Stimulated activated CD8-positive, alpha-beta memory T cell treated with anti-CD3 and anti-CD28 coated beads, Interleukin-7, amount 100 ng/mL, for 1 hour (primary cell): ENCODE data around the gene FCHSD2.

Experiments
- DNase-seq, 2 donors: peaks; one replicate each; pipeline ENCODE4 v3.0.0-alpha.2; 2020; ENCODE audit warnings: low read depth in 2 of 2

Gene FCHSD2

DNA sequence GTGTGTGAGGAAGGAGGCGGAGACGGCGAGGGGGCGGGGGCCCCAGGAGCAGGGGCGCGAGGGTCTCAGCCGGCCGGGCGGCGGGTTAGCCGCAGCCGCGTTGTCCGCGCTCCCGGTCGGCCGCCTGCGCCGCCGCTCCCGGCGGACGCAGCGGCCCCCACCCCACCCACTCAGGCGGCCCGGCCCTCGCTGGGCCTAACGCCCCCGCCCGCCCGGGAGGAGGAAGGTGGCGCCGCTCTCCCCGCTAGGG lies at the start of gene FCHSD2:
TSS of gene FCHSD2 (minus strand) at position 191 of the 250 bp plus-strand sequence. CDS start 441 bp downstream, outside the sequence.
- no peak for DNase-seq

DNA sequence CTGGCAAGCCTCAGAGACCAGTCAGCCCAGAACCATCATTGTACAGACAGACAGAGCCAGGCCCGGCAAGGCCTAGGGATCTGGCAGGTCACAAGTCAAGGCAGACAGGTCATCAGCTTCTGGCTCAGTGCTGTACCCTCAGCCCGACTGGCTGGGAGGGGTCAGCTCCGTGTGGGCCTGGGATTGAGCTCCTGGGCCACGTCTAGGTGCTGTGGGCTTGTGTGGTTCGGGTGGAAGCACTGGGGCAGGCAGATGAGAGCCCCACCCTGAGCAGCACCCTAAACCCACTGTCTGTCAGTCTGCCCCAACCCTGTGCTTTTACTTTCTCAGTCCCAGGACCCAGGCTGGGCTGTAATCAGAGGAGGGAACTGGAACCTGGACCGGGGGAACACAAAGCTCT lies 49.0 kb upstream of the FCHSD2 start:
- no peak for DNase-seq

DNA sequence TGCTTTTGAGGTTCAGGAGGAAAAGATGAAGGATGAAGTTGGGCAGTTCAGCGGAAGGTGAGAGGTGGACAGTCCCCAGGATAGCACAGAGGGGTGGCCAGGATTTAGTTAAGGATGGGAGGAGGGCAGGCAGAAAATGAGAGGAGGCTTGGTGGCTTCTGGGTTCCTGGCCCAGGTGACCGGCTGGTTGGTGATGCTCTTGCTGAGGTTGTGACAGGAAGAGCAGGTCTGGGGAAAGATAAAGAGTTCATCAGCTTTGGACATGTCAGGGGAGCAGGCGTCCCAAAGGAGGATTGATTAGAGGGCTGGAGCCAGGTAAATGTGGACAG lies 48.4 kb upstream of the FCHSD2 start:
- DNase-seq = no peak

- DNase-seq = no peak
Observed at GRCh38 chr11:73189723-73190556, 47.8 kb upstream of the FCHSD2 start.

DNA sequence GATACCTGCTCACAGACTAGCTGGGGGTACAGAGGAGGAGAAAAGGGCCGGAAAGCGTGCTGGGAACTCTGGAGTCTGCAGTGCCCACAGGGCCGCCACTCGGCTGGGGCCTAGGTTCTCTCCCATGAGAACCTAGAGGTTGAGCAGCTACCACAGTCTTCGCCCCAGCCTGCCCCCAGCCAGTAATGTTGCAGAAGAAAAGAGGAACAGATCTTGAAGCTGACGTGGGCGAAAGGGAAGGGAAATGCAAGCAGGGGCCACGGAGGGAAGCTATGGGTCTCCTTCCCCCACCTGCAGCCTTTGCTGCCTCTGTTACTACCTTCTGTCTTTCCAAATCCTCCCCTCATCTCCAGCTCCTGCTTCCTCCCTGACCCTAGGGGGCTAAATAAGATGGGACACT lies 47.2 kb upstream of the FCHSD2 start:
- DNase-seq = no peak

- DNase-seq = no peak
Observed at GRCh38 chr11:73188301-73188700, 46.2 kb upstream of the FCHSD2 start.

- no peak for DNase-seq
Observed at GRCh38 chr11:73187854-73188253, 45.7 kb upstream of the FCHSD2 start.

- DNase-seq = no peak
Observed at GRCh38 chr11:73186886-73187285, 44.8 kb upstream of the FCHSD2 start.

GRCh38 chr11:73186294-73186850 lies 44.3 kb upstream of the FCHSD2 start:
- DNase-seq = no peak

DNA sequence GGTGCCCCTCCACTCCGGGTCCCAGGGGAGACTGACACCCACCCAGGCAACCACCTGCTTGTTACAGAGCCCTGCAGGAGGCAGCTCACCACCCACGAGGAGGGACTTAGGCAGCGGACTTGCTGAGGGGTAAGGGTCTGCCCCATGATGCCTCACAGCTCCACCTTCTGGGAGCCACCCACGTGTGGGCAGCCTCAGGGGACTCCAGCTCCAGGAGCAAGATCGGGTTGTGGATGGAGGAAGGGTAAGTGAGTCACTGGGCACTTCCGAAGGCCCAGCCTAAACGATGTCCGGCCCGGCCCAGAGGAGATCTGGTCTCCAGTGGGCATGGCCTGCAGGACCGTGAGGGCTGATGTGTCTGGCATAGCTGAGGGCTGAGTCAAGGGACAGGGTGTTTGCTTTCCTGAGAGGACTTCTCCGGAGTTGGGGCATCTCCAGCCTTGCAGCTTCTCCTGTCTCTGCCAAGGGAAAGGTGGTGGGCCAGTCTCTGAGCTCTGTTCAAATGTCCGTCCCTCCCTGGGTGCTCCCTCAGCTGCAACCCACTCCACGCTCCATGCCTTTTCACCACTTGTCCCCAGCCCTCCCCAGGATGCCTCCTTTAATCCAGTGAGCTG lies 43.7 kb upstream of the FCHSD2 start:
- no peak for DNase-seq

DNA sequence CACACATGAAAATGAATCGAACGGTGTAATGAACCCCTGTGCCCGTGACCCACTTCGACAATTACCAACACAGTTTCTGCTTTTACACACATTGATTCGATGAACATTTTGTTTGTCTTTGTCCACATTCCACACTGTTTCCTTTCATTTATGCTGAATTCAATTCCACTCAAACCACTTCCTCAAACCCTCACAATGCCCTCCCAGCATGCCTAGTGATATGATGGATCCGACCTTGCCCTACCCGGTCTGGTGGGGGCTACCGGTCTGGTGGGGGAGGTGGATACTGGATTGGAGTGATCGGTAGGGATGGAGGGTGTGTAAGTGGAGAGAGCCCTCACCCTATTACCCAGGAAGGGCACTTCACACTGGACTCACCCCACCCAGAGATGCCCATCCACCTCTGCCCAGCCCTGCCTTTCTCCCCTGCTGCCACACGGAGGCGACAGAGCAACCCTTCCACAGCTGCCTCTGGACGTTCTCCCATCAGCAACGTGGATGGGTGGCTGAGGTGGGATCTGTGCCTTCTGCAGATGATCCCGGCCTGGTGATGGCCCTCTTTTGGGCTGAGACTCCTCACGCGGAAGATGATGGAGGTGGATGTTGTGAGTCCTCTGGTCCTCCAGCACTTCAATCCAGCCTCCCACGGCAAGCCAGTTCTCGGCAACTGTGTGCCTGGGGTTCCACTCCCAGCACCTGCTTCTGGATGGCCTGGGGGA lies 43.0 kb upstream of the FCHSD2 start:
- DNase-seq = peak in 1 of 2 donors; percentile 8

GRCh38 chr11:73182824-73183321 lies 40.8 kb upstream of the FCHSD2 start:
- DNase-seq = no peak

DNA sequence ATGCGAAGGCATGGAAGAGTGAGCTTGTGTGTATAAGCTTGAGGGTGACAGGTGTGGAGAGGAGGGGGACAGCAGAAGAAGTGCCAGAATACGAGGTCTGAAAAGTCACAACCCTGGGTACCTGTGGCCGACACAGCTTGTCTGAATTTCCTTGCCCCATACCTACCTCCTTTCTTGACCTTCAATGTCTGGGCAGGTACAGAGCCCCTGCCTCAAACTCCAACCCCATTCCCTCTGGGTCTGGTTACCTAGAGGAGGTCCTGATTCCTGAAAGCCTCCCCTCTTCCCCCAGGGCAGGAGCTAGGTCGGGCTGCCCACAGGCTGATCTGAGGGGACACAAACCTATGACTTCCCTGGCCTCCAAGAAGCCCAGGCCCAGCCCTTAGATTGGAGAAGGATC lies 36.6 kb upstream of the FCHSD2 start:
- no peak for DNase-seq

- DNase-seq = peak; percentile 52 to 53
Observed at GRCh38 chr11:73177778-73178539, 35.8 kb upstream of the FCHSD2 start.

DNA sequence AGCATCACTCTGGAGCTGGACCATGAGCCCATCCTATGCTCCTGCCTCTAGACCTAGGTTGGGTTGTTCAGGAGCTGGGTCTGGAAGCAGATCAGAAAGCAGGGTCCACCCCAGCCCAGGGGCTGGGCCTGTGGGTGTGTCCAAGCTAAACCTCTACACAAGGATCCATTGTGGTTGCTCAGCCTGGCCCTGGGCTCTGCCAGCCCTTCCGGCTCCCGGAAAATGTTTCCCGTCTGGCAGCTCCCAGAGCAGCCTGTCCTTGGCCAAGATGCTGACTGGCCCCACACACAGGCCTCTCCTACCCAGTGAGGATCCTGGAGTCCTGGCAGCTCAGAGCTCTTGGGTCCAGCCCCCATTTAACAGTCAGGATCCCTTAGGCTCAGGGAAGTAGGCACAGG lies 35.3 kb upstream of the FCHSD2 start:
- no peak for DNase-seq

DNA sequence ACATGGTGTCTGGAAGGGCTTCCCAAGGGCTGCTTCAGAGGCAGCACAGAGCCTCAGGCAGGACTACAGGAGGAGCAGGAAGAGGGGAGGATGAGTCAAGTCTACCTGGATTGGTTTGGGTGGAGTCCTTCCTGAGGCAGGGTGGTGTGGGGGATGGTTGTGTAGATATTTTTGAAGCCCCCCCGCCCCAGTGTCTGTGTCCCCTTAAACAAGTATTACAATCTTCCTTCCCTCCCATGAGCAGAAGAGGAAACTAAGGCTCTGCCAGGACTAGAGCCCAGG lies 34.7 kb upstream of the FCHSD2 start:
- DNase-seq = no peak

GRCh38 chr11:73176145-73176873 lies 34.2 kb upstream of the FCHSD2 start:
- DNase-seq = no peak

DNA sequence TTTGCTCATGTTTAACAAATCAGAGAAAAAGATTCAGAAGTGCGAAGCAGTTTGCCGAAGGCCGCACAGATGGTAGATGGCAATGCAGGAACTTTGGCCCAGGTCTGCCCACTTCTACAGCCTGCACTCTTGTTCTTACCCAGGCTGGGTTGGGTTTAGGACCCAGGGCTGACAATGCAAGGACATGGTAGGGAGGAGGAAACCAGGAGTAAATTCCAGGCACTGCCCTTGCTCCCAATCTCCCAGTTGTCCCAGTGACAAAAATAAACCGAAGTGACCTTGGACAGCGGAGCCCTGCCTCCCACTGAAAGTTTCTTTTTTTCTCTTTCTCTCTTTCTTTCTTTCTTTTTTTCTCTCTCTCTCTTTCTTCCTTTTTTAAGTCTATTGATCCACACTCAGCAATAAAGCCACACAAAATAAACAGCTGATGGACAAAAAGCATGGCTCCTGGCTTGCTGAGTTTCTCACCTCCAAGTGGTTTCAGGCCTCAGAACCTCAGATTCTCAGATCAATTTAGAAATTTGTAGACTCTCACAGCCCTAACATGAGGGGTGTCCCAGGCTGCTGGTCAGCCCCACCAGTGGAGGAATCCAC lies 33.5 kb upstream of the FCHSD2 start:
- DNase-seq = no peak

GRCh38 chr11:73174495-73174791 lies 32.3 kb upstream of the FCHSD2 start:
- no peak for DNase-seq

DNA sequence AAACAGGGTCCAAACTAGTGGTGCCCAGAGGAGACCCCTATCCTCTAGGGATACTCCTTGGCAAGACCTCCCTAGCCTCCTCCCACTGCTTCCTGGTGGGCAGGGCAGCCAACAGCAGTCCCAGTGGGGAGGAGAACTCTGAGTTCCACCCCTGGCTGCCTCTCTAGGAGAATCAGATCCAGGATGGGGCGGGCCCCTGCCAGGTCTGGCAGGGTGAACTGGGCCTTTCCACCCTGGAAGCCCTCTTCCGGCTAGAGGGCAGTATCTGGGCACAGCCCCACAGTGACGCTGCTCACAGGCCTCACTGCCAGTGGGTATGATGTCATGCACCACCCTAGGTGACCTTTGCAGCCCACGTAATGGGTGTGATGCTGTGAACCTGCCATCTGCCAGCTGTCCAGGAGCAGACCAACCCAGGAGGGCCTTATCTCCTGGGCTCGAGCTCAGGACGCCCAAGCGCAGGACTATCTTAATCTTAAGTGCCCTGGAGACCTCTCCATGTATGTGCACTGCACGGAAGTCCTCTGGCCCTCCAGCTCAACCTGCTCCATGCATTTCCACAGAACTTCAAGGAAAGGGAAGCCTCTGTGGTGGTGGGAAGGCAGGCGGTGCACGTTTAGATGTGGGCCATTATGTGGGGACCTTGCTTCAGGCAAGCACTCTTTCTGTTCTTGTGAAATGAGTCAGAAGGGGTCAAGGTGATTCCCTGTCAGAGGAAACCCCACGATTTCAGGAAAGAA lies 31.8 kb upstream of the FCHSD2 start:
- no peak for DNase-seq
